Type B pancreatic cell (in vitro differentiated cells): ENCODE results near the gene PIAS1. TPM values are rescaled to one million over a fixed set of nuclear protein-coding genes. Genes with fewer than 3 reads are reported as not detected.

Source experiments
- DNase-seq: peaks from one replicate; pipeline ENCODE4 v3.0.0; 2021; ENCODE audit warnings: mixed read lengths; ENCODE audit not compliant: unreplicated experiment; ENCODE audit errors: extremely low spot score
- H3K27ac Mint-ChIP-seq: 2 replicates; pipeline ENCODE4 v1.8.0; 2021; ENCODE audit warnings: mild to moderate bottlenecking, mixed read lengths
- H3K27me3 Mint-ChIP-seq: 2 replicates; pipeline ENCODE4 v1.8.0; 2021; ENCODE audit warnings: mixed read lengths
- H3K36me3 Mint-ChIP-seq: 2 replicates; pipeline ENCODE4 v1.8.0; 2021; ENCODE audit warnings: mixed read lengths
- H3K4me1 Mint-ChIP-seq: one replicate; pipeline ENCODE4 v1.8.0; 2021; ENCODE audit warnings: mixed read lengths; ENCODE audit not compliant: unreplicated experiment
- H3K4me3 Mint-ChIP-seq: 2 replicates; pipeline ENCODE4 v1.8.0; 2021; ENCODE audit warnings: mild to moderate bottlenecking, mixed read lengths
- H3K9me3 Mint-ChIP-seq: 2 replicates; pipeline ENCODE4 v1.8.0; 2021; ENCODE audit warnings: mixed read lengths
- total RNA-seq: library from RNA; stranded (reverse); gene quantifications from 2 replicates; pipeline ENCODE4 v1.2.1, GENCODE V29; 2021; ENCODE audit warnings: low replicate concordance
- TF ChIP-seq, protein P1 (sequence below): fragments of 200-600 bp; sonication (generic); conservative IDR thresholded peaks from 2 replicates; pipeline ENCODE4 v1.5.0; 2021; ENCODE audit warnings: antibody characterized with exemption, mild to moderate bottlenecking

Gene PIAS1
- total RNA-seq, 1 donor from 2014 or later = 56.2 TPM

DNA sequence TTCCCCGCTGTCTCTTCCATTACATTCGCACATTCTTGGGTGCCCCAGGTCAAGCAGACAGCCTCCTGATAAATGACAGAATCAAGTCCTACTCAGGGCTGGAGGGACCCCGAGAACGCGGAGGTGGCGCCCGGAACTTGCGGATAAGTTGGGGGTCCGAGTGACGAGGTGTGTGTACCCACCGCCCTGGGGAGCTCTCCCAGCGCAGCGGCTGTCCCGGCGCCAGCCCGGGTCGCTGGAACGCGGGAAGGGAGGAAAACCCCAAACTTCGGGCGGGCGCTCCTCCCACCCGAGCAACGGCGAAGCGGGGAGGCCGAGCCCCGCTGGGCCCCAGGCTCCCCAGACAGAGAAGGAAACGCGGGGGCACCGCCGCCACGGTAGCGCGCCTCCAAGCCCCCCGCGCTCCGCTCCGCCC, 174.9 kb downstream of the PIAS1 start:
- peaks cover 6% of the 10 kb centered on the region for H3K36me3 Mint-ChIP-seq

GRCh38 chr15:68229386-68230156, 175.5 kb downstream of the PIAS1 start, which contains the start of gene CLN6:
Gene CLN6 (minus strand): TSS chr15:68229728. CDS start chr15:68229584, 144 bp downstream.
- peak within 1 kb of the TSS; percentile 94 for H3K4me3 Mint-ChIP-seq
- TF ChIP-seq, protein P1, sequence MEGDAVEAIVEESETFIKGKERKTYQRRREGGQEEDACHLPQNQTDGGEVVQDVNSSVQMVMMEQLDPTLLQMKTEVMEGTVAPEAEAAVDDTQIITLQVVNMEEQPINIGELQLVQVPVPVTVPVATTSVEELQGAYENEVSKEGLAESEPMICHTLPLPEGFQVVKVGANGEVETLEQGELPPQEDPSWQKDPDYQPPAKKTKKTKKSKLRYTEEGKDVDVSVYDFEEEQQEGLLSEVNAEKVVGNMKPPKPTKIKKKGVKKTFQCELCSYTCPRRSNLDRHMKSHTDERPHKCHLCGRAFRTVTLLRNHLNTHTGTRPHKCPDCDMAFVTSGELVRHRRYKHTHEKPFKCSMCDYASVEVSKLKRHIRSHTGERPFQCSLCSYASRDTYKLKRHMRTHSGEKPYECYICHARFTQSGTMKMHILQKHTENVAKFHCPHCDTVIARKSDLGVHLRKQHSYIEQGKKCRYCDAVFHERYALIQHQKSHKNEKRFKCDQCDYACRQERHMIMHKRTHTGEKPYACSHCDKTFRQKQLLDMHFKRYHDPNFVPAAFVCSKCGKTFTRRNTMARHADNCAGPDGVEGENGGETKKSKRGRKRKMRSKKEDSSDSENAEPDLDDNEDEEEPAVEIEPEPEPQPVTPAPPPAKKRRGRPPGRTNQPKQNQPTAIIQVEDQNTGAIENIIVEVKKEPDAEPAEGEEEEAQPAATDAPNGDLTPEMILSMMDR = no peak
- peaks cover 4% of the 10 kb centered on the region for H3K36me3 Mint-ChIP-seq
- H3K27ac Mint-ChIP-seq = peak within 1 kb of the TSS; percentile 91
- DNase-seq = peak; percentile 88
- peaks cover 4% of the 10 kb centered on the region for H3K27me3 Mint-ChIP-seq
- H3K9me3 Mint-ChIP-seq = no peaks in the 10 kb centered on the region
- peaks cover 51% of the 10 kb centered on the region for H3K4me1 Mint-ChIP-seq

More for the DNA sequence above, 174.9 kb downstream of the PIAS1 start:
- Mint-ChIP-seq H3K27ac (peak overlapping the region; percentile 91), H3K9me3 (no peaks in the 10 kb centered on the region), H3K4me1 (peaks cover 45% of the 10 kb centered on the region), H3K4me3 (peak overlapping the region; percentile 94), H3K27me3 (peaks cover 4% of the 10 kb centered on the region)
- TF ChIP-seq, protein P1 = no peak
- DNase-seq = no peak

DNA sequence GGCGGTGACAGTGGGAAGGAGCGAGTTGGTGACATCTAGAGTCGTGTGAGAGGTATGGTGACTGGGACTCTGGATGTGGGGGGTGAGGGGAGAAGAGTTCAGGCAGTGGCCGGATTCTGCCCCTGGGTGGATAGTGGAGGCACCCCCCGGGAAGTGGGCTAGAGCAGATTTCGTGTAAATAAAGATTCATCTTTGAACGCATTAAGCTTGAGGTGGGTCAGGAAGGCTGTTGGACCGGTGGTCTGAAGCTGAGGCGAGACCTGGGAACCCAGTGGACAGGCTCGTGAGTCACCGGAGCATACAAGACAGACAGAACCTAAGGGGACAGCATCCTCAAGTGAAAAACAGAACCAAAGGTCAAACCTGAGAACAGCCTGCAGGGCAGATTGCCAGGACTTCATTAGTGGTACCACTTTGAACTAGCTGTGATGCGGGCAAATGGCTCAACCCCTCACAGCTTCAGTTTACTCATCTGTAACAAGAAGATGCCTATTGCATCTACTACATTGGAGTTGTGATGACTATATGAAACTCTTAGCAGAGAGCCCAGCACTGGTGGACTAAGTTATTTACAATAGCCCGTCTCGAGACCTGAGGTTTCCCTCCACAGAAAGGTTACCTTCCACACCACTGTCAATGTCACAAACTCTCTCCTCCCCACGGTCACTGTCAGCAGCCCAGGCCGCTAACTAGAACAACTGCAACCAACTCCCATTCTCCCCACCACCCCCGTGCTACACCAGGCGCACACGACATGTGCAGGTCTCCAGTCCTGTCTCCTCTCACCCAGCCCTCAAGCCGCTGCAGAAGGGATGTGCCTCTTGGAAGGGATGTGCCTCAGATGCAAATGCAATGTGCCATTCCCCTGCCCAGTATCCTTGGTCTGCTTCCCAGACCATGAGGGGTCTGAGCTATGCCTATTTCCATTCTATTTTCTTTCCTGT, 176.3 kb downstream of the PIAS1 start:
- TF ChIP-seq, protein P1 = no peak
- H3K36me3 Mint-ChIP-seq = no peaks in the 10 kb centered on the region
- peak; percentile 57 for DNase-seq
- peak overlapping the region; percentile 85 for H3K27ac Mint-ChIP-seq
- H3K27me3 Mint-ChIP-seq = peaks cover 4% of the 10 kb centered on the region
- H3K4me3 Mint-ChIP-seq = peak overlapping the region; percentile 94
- H3K4me1 Mint-ChIP-seq = peaks cover 52% of the 10 kb centered on the region
- H3K9me3 Mint-ChIP-seq = no peaks in the 10 kb centered on the region

GRCh38 chr15:68231102-68231818, 177.1 kb downstream of the PIAS1 start:
- peak; percentile 61 for DNase-seq
- Mint-ChIP-seq H3K4me1 (peaks cover 52% of the 10 kb centered on the region), H3K27me3 (peaks cover 4% of the 10 kb centered on the region), H3K27ac (peak overlapping the region; percentile 66), H3K4me3 (peak overlapping the region; percentile 82), H3K9me3 (peaks cover 2% of the 10 kb centered on the region), H3K36me3 (no peaks in the 10 kb centered on the region)
- TF ChIP-seq, protein P1 = no peak

- Mint-ChIP-seq H3K4me1 (peaks cover 48% of the 10 kb centered on the region), H3K27ac (no peak overlapping the region), H3K36me3 (no peaks in the 10 kb centered on the region), H3K27me3 (peaks cover 4% of the 10 kb centered on the region), H3K9me3 (peaks cover 5% of the 10 kb centered on the region), H3K4me3 (peak overlapping the region; percentile 29)
- peak; percentile 37 for DNase-seq
- TF ChIP-seq, protein P1 = no peak
These were observed 178.3 kb downstream of the PIAS1 start for GRCh38 chr15:68232449-68232848.
